ENCODE results near the gene POPDC2.
"Not testable (repeated sequence)": the region's sequence is repeated elsewhere in the genome, so short reads cannot be mapped to it uniquely, and the experiment has no call there.

POPDC2 gene

DNA sequence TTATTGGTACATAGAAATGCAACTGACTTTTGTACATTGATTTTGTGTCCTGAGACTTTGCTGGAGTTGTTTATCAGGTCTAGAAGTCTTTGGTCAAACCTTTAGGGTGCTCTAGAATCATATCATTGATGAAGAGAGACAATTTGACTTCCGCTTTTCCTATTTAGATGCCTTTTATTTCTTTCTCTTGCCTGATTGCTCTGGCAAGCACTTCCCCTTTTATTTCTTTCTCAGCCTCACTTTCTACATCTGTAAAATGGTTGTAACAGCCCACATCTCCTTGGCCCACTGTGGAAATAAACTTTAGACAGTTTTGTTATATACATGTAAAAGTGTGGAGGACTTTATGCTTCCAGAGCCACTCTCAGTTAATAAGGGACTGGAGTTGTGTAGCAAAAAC, 48.7 kb downstream of the POPDC2 start:
- no peak for DNase-seq

DNA sequence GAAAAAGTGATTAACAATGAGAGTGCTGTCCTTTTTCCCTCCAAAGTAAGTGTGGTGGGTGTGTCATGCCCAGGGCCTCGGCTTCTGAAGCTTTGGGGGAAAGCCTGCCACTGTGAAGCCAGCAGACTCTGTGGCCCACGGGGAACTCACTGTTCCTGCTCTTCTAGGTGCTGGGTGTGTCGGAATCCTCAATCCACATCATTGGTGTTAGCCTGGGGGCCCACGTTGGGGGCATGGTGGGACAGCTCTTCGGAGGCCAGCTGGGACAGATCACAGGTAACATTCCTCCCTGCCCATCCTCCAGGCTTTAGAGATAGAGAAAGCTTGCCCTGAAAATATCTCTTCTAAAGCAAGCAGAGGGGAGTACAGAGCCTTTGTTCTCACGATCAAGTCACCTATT, 51.1 kb downstream of the POPDC2 start:
- no peak for DNase-seq

DNA sequence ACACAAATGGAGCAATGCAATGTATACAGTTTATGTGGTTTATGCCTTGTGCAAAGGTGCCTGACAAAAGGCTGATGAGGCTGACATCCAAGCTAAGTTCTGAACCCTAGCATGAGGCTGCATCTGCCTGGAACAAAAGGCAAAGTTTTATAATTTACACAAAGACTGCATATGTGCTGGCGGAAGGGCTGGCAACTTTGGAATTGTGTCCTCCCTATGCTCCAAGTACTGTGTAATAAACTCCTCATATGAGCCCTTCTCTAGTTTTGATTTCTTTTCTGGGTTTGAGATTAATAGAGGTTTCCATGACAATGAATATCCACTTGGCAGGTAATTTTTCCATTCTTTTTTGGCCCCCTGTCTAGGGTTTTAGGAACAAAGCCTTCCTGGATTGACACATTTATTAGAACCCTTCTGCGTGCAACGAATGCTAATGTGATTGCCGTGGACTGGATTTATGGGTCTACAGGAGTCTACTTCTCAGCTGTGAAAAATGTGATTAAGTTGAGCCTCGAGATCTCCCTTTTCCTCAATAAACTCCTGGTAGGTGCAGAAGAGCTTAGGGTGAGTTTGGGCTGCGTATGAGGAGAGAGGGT, 51.9 kb downstream of the POPDC2 start:
- no peak for DNase-seq

DNA sequence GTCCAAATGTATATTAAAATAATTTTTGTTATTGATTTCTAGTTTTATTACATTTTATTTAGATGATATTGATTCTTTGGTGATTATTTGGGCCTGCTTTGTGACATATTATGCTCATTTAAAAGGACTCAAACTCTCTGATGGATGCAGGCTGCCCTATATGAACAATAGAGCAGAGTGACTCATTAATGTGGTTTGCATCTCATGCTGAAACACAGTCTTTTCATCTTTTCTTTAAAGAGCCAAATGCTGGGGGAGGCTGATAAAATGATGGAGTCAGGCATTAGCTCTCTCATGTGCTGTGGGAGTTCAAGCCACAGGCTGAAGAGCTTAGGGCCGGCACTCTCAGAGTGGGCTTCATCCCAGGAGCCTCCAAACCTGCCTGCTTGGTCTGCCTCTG, 55.5 kb downstream of the POPDC2 start:
- peak; percentile 54 for DNase-seq

DNA sequence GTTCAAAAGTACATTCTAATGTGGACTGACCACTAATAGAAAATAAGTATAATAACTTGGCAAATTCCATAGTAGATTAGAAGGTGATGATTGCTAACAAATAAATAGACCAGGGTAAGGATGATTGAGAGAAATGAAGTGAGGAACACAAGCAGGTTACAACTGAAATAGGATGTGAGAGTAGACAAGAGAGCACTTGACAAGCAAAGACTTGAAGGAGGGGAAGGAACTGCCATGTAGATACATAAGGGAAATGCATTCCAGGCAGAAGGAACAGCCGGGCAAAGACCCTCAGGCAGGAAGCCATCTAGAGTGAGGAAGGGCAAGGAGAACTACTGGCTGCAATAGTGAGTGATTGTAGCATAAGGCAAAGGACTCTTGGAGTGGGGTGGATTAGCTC, 57.7 kb downstream of the POPDC2 start:
- no peak for DNase-seq

DNA sequence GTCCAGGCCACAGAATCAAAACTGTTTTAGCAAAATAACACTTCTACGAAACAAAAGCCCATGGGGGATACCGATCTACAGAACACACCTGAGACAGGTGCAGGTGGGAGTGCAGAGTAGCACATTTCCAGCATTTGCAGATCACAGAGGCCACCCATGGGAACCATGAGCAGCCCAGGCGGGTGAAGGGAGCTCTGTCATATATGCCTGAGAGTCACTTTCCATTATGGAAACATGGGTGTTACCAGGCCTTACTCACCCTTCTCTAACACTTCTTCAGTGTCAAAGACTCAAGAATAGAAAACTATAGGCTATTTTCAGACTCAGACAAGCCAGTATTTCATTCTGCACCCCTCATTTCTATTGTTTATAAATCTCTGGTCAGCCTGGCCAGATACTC, 59.2 kb downstream of the POPDC2 start:
- no peak for DNase-seq

DNA sequence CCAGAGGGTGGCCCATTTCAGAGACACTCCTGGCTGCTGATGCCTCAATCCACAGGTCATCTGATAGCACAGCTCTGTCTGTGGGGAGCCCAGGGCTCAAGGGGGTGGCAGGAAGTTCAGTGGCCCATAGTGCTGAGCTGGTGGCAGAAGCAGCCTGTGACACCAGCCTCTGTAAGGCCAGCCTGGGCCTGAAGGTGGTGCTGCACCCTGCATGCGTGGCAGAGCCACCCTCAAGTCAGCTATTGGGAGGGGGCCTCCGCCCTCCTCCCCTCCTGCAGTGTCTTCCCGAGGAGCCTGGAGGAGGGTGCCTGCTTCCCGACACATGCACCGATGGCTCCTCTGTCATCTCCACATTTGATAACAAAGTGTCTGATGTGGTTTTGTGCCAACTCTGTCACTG, 59.7 kb downstream of the POPDC2 start:
- no peak for DNase-seq

DNA sequence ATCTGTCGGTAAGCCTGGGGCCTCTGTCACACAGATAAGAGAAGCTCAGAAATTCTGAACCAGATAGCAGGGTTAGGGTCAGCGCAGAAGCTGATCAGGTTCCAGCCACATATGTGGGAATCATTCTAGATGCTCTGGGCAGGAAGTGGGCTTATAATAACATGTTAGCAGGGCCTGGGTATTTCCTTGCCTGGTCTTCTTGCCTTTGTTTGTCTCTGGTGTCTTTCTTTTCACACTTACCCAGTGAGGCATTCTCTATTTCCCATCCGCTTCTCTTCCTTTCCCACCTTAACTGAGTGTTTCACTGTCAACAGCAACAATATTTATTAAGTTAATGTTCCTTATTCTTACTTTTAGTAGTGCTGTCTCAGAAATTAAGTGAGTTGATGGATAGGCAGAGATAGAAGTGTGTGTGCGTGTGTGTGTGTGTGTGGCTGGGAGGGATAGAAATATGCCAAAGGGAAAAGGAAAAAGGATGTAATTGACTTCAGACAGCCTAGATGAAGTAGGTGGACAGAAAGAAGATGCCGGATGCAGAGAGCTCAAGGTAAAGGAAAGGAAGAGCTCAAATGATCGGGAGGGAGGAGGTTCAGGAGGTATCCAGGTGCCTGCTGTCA, 60.7 kb downstream of the POPDC2 start:
- no peak for DNase-seq

DNA sequence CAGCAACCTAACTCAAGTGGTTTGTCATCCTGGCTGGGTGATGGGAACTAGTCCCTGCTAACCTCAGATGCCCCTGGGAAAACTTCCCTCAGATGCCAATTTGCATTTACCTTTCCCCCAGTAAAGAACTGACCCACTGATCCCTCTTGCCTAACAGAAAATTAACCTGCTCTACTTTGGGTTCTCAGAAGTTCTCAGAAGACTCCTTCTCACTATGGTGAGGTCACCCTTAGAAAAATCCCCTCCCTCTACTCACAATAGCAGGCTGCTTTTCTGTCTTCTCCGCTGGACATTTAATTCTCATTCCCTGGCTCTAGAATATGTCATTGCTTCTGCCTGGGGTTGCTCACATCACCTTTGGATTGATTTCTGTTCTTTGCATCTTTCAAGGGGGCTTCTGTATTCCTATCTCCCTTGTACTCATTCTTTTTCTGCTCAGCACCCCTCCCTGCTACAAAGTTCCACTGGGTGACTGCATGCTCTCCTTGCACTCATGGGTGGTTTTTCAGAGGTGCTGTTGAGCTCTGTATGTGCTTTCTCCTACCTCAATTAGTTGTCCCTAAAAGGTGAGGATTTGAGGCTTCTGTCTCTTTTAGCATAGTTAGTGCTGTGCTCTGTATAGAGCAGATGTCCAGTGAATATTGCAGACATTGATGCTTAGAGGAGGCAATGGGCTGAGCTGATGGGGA, 61.8 kb downstream of the POPDC2 start:
- DNase-seq: no peak

DNA sequence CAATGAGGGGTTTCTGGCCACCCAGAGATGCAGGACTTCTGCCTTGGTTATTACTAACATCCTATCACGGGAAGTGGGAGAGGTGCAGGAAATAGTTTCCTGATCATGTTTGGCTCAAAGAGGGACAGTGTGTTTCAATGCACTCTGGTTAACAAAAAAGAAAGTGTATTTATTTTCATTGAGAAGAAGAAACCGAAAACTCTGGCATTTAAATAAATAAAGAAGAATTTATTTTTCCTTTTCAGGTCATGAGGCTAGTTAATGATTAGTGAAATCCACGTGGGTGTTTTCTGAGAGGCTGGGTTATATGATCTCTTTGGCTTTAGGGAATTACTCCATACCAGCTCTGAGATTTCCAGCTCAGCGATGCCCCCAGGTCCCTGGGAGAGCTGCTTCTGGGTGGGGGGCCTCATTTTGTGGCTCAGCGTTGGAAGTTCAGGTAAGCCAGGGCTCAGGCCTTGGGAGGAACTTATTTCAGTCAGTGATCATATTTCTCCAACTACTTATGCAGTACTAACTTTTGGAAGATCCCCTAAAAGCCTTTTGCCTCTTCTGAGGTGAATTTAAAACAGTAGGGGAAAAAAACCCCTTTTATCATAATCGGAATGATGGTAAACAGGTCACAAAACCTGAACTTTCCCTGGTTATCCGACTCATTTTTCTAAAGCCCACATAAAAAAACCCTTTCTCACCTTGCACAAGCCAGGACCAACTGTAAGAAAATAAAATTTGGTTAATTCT, 62.7 kb downstream of the POPDC2 start, which contains the start of gene PLA1A:
TSS of gene PLA1A (plus strand) at position 338 of the 741 bp plus-strand sequence. CDS start at position 367, 29 bp downstream.
- DNase-seq: peak; percentile 84

DNA sequence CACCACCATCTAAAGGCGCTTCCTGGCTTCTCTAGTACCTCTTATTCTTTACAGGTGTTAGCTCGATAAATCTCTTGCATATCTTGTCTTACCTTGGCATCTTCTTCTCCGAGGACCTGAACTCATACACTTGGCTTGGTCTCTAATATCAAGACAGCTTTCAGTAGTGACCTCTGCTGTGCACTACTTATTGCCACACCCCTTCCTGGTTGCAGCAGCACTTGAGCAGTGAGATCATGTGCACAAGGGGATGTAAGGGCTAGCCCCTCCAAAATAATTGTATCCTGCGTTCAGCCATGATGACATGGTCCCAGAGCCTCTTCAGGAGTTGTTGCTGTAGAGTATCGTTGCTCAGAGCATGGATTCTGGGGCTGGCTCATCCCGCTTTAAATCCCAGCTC, 64.0 kb downstream of the POPDC2 start:
- DNase-seq: no peak

DNA sequence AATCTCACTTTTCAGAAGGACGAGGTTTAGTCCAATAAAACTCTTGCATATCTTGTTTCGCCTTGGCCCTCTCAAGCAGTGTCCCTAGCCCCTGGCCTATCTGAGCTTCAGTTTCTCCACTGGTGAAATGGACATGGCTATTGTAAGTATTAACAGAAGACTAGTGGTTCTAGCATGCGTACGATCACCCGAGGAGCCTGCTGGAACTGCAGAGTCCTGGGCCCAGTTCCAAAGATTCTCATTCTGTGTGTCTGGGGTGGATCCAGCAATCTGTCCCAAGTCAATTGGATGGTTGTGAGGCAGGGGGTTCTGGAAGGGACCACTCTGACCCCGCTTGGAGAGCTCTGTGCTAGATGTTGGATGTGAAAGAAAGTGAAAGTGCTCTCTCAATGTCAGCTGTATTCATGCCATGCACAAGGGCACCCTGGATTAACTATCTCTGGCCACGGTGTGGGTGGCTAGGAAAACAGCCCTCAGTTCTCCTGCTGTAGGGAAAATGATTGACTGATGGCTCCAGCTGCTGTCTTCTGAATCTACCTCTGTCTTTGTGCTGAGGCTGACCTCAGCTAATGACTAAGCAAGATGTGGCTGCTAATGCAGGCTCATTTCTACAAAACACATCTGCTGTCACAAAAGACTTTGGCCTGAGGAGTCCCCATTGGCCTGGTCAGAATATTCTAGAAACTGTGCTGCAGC, 64.6 kb downstream of the POPDC2 start:
- peak; percentile 8 for DNase-seq

DNA sequence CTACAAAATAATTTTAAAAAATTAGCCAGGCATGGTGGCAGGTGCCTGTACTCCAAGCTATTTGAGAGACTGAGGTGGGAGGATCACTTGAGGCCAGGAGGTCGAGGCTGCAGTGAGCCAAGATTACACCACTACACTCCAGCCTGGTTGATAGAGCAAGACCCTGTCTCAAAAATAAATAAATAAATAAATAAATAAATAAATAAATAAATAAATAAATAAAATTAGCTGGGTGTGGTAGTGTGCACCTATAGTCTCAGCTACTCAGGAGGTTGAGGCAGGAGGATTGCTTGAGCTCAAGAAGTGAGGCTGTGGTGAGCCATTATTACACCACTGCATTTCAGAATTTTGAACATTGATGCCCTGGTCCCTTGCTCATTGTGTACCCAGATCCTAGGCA, 65.5 kb downstream of the POPDC2 start:
- DNase-seq: not testable (repeated sequence)

DNA sequence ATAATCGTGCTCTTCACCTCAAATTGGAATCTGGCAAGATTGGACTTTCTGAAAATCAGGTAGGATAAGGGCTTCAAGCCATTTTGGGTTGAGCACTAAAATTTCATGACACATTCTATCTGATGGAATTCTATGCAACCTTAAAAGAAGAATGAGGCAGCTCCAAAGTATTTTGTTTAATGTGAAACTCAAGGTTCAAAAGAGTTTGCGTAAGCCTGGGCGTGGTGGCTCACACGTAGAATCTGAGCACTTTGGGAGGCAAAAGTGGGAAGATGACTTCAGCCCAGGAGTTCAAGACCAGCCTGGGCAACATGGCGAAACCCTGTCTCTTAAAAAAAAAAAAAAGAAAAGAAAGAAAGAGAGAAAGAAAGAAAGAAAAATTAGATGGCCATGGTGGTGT, 66.3 kb downstream of the POPDC2 start:
- no peak for DNase-seq

DNA sequence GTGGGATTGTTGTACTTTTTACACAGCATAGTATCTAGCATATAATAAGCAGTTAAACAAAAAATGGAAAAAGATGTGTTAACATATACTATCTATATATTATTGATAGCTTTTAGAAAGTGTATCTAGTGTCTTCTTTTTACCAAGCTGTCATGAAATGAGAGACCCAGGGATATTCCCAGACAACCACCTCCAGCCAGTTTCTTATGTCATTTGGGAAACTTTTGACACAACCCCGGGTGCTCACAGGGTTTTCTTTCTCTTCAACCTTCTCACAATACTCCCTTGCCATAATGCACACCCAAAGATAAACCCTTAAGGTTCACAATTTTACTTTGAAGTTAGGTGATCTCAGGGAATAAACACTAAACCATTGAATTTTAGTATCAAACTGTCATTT, 67.5 kb downstream of the POPDC2 start:
- DNase-seq: no peak
